A549 (cell line): ENCODE results near the gene TRIM71.

Experiments
- ELK1 ChIP-seq: fragments of 150-350 bp; IDR thresholded peaks from 2 replicates; pipeline ENCODE4 v1.6.1; 2014; ENCODE audit warnings: low read depth, mild to moderate bottlenecking, low read length
- EP300 ChIP-seq, 2 experiments: fragments of >200 bp; sonication (Bioruptor Twin); formaldehyde crosslinking; IDR thresholded peaks; 2 replicates in 1 of 2; 3 replicates in 1 of 2; pipeline ENCODE4 v1.6.1; 2016 to 2017
- GATA3 ChIP-seq: IDR thresholded peaks from 2 replicates; pipeline ENCODE4 v1.6.1; 2012; ENCODE audit warnings: borderline replicate concordance
- JUNB ChIP-seq: fragments of >200 bp; sonication (Bioruptor Twin); formaldehyde crosslinking; IDR thresholded peaks from 2 replicates; pipeline ENCODE4 v1.6.1; 2016
- MAFK ChIP-seq: fragments of 450-650 bp; IDR thresholded peaks from 2 replicates; pipeline ENCODE4 v1.6.1; 2014; ENCODE audit not compliant: partially characterized antibody
- MAZ ChIP-seq: fragments of 150-350 bp; IDR thresholded peaks from 2 replicates; pipeline ENCODE4 v1.6.1; 2014; ENCODE audit warnings: antibody characterized with exemption, low read depth, low read length, borderline replicate concordance
- POLR2A ChIP-seq: IDR thresholded peaks from 2 replicates; pipeline ENCODE4 v1.6.1; 2012; ENCODE audit warnings: mild to moderate bottlenecking, low read length
- RAD21 ChIP-seq, 2 experiments: fragments of >200 bp in 1 of 2; sonication (Bioruptor Twin) in 1 of 2; formaldehyde crosslinking in 1 of 2; IDR thresholded peaks in 1 of 2; conservative IDR thresholded peaks in 1 of 2; 2 replicates in 1 of 2; 3 replicates in 1 of 2; pipeline ENCODE4 v1.6.1; 2012 to 2018; ENCODE audit warnings: inconsistent platforms in 1 of 2
- RFX5 ChIP-seq: fragments of 450-650 bp; IDR thresholded peaks from 2 replicates; pipeline ENCODE4 v1.7.1; 2014; ENCODE audit warnings: antibody characterized with exemption, mild to moderate bottlenecking, moderate library complexity
- USF2 ChIP-seq: fragments of 450-650 bp; IDR thresholded peaks from 2 replicates; pipeline ENCODE4 v1.6.1; 2014; ENCODE audit warnings: antibody characterized with exemption
- ZFP36 ChIP-seq: fragments of 450-650 bp; IDR thresholded peaks from 2 replicates; pipeline ENCODE4 v1.6.1; 2014; ENCODE audit warnings: borderline replicate concordance; ENCODE audit not compliant: partially characterized antibody
- TF ChIP-seq, protein P1 (sequence below): fragments of >200 bp; sonication (Bioruptor Twin); formaldehyde crosslinking; IDR thresholded peaks from 3 replicates; pipeline ENCODE4 v1.5.1; 2016
- TF ChIP-seq, protein P2 (sequence below): fragments of 200-600 bp; sonication (generic); IDR thresholded peaks from 2 replicates; pipeline ENCODE4 v1.6.1; 2016; ENCODE audit warnings: antibody characterized with exemption, mild to moderate bottlenecking, moderate library complexity

DNA sequence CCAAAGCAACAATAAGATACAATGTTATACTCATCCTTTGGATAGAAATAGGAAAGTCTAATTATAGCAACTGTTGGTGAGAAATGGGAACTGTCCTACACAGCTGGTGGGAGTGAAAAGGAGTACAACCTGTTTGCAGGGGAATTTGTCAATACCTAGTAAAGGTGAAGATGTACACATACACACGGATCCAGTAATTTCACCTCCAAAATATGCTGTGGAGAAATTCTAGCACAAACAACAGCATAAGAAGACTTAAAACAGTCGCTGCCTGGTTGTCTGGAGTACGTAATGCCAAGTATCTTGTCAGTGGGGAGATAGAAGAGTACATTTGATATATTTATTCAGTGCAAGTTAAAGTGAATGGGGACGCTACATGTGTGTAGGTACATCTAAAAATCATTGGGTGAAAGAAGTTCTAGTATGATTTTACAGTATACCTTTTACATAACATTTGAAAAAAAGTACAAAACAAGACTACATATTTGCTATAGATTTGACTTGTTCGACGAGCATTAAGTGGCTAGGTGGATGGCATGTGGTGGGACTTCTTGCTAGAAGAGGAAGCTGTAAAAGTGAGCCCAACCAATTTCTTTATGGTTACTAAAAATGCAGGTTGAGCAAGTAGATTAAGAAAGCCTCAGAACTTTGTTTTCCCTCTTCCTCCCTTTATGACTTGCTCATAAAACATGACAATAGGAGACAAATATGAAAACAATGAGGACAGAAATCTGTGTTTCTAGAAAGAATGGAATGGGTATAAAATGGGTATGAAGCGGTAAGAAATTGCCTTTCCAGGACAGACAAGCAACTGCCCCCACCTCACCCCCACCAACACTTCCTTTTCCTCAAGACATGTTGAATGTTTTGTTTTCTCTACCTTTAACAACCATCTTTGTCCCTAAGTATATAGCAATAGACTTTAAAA is 83.5 kb downstream of the TRIM71 start:
- TF ChIP-seq, protein P1, sequence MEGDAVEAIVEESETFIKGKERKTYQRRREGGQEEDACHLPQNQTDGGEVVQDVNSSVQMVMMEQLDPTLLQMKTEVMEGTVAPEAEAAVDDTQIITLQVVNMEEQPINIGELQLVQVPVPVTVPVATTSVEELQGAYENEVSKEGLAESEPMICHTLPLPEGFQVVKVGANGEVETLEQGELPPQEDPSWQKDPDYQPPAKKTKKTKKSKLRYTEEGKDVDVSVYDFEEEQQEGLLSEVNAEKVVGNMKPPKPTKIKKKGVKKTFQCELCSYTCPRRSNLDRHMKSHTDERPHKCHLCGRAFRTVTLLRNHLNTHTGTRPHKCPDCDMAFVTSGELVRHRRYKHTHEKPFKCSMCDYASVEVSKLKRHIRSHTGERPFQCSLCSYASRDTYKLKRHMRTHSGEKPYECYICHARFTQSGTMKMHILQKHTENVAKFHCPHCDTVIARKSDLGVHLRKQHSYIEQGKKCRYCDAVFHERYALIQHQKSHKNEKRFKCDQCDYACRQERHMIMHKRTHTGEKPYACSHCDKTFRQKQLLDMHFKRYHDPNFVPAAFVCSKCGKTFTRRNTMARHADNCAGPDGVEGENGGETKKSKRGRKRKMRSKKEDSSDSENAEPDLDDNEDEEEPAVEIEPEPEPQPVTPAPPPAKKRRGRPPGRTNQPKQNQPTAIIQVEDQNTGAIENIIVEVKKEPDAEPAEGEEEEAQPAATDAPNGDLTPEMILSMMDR, result no peak
- TF ChIP-seq, protein P2, sequence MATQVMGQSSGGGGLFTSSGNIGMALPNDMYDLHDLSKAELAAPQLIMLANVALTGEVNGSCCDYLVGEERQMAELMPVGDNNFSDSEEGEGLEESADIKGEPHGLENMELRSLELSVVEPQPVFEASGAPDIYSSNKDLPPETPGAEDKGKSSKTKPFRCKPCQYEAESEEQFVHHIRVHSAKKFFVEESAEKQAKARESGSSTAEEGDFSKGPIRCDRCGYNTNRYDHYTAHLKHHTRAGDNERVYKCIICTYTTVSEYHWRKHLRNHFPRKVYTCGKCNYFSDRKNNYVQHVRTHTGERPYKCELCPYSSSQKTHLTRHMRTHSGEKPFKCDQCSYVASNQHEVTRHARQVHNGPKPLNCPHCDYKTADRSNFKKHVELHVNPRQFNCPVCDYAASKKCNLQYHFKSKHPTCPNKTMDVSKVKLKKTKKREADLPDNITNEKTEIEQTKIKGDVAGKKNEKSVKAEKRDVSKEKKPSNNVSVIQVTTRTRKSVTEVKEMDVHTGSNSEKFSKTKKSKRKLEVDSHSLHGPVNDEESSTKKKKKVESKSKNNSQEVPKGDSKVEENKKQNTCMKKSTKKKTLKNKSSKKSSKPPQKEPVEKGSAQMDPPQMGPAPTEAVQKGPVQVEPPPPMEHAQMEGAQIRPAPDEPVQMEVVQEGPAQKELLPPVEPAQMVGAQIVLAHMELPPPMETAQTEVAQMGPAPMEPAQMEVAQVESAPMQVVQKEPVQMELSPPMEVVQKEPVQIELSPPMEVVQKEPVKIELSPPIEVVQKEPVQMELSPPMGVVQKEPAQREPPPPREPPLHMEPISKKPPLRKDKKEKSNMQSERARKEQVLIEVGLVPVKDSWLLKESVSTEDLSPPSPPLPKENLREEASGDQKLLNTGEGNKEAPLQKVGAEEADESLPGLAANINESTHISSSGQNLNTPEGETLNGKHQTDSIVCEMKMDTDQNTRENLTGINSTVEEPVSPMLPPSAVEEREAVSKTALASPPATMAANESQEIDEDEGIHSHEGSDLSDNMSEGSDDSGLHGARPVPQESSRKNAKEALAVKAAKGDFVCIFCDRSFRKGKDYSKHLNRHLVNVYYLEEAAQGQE, result no peak
- TF ChIP-seq RAD21 (conservative IDR thresholded peaks at IDR 0.05 in 1 of 2, IDR thresholded peaks at IDR 0.05 in 1 of 2) (no peak), MAFK (no peak), GATA3 (no peak), POLR2A (no peak), ELK1 (no peak), ZFP36 (no peak), JUNB (no peak), MAZ (no peak), USF2 (no peak), EP300 (IDR thresholded peaks at IDR 0.05) (no peak), RFX5 (no peak)
